HepG2 (cell line): Measurements from ENCODE around the gene NCOA4. TPM values are rescaled to one million over a fixed set of nuclear protein-coding genes. Genes with fewer than 3 reads are reported as not detected.
A peak's percentile ranks its signal among the peaks of the same experiment; 100 is the strongest.

Source experiments
- CENPT ChIP-seq: sonication (generic); formaldehyde crosslinking; IDR thresholded peaks from 2 replicates; pipeline ENCODE4 v1.8.0; 2022; ENCODE audit warnings: low read depth, mild to moderate bottlenecking, moderate library complexity, missing genetic modification reagents
- MATR3 ChIP-seq: sonication (generic); formaldehyde crosslinking; IDR thresholded peaks from 2 replicates; pipeline ENCODE4 v1.4.0; 2020; ENCODE audit warnings: missing genetic modification reagents
- NFE2L1 ChIP-seq: sonication (generic); formaldehyde crosslinking; IDR thresholded peaks from 2 replicates; pipeline ENCODE4 v1.4.0; 2020; ENCODE audit warnings: missing genetic modification reagents, mild to moderate bottlenecking, borderline replicate concordance
- TP53 ChIP-seq: sonication (generic); formaldehyde crosslinking; conservative IDR thresholded peaks from 2 replicates; pipeline ENCODE4 v1.4.0; 2020; ENCODE audit warnings: missing genetic modification reagents
- ZFP37 ChIP-seq: sonication (generic); formaldehyde crosslinking; IDR thresholded peaks from 2 replicates; pipeline ENCODE4 v1.4.0; 2020; ENCODE audit warnings: missing genetic modification reagents, borderline replicate concordance
- ZNF816 ChIP-seq: sonication (generic); formaldehyde crosslinking; IDR thresholded peaks from 2 replicates; pipeline ENCODE4 v1.8.0; 2022; ENCODE audit warnings: missing genetic modification reagents, mild to moderate bottlenecking, borderline replicate concordance
- polyA plus RNA-seq, 8 experiments: library from polyadenylated mRNA; depleted of rRNA in 3 of 8; stranded (reverse) in 7 of 8; unstranded in 1 of 8; fragments of >200 nt; fragmentation: Illumina TruSeq in 4 of 8; extraction: Trizol in 4 of 8; gene quantifications; 2 replicates each; pipeline versions ENCODE4 v1.2.1 to v1.2.3, GENCODE V29; 2011 to 2016; ENCODE audit warnings: low read depth in 4 of 8, missing spikeins in 1 of 8, mixed read lengths in 1 of 8; ENCODE audit not compliant: insufficient read depth in 1 of 8
- total RNA-seq, 5 experiments: library from RNA; depleted of rRNA; stranded (reverse); fragments of >200 nt; fragmentation: Illumina TruSeq; extraction: Trizol; gene quantifications; 2 replicates each; pipeline ENCODE4 v1.2.3, GENCODE V29; 2016; ENCODE audit warnings: low read depth in 1 of 5
- TF ChIP-seq, protein P1 (sequence below): sonication (generic); formaldehyde crosslinking; IDR thresholded peaks from 2 replicates; pipeline ENCODE4 v1.4.0; 2020; ENCODE audit warnings: mild to moderate bottlenecking, missing genetic modification reagents
- TF ChIP-seq, protein P2 (sequence below): sonication (generic); formaldehyde crosslinking; IDR thresholded peaks from 2 replicates; pipeline ENCODE4 v1.9.0; 2021; ENCODE audit warnings: missing genetic modification reagents, mild to moderate bottlenecking, borderline replicate concordance
- TF ChIP-seq, protein P3 (sequence below): sonication (generic); IDR thresholded peaks from 2 replicates; pipeline ENCODE4 v1.6.1; 2016; ENCODE audit warnings: low read depth, borderline replicate concordance
- TF ChIP-seq, protein P4 (sequence below): sonication (generic); formaldehyde crosslinking; IDR thresholded peaks from 2 replicates; pipeline ENCODE4 v1.8.0; 2022; ENCODE audit warnings: mild to moderate bottlenecking, missing genetic modification reagents
- TF ChIP-seq, protein P5 (sequence below): sonication (generic); formaldehyde crosslinking; IDR thresholded peaks from 2 replicates; pipeline ENCODE4 v1.8.0; 2022; ENCODE audit warnings: mild to moderate bottlenecking, missing genetic modification reagents, borderline replicate concordance

Gene NCOA4
- total and polyA plus RNA-seq, 2 of the 13 experiments (the other 11 are each of a cell fraction or from before 2014, with no cell fraction given): 306 to 400 TPM

DNA sequence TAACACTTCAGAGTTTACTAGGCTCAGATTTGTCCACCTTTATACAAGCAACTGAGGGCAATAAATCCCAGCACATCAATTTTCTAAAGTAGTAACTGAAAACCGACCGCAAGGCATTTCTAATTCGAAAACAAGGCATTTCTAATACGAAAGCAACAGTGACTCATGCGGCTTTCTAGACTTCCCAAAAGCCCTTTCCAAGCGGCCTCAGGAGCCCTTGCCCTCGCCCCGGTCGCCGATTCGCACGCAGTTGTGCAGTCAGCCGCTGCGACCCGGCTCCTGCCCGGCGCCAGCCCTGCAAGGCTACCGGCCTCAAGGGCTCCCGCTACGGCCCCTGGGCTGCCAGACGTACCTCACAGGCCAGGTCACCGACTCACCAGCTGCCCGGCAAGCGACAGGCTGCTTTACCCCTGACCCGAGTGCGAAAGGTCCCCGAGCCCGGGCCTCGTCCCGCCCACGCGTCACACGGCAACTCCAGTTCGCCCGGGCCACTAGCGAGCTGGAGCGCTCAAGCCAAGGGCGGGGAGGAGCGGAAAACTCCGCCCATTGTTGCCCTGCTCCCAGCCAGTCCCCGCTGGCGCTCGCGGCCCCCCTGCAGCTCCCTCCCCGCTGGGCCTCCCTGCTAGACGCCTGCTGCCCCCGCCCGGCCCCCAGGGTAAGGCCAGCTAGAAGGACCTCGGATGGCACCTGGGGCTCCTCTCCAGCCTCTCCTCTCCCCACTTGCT is 7.3 kb downstream of the NCOA4 start (continued):
- TF ChIP-seq, protein P1, sequence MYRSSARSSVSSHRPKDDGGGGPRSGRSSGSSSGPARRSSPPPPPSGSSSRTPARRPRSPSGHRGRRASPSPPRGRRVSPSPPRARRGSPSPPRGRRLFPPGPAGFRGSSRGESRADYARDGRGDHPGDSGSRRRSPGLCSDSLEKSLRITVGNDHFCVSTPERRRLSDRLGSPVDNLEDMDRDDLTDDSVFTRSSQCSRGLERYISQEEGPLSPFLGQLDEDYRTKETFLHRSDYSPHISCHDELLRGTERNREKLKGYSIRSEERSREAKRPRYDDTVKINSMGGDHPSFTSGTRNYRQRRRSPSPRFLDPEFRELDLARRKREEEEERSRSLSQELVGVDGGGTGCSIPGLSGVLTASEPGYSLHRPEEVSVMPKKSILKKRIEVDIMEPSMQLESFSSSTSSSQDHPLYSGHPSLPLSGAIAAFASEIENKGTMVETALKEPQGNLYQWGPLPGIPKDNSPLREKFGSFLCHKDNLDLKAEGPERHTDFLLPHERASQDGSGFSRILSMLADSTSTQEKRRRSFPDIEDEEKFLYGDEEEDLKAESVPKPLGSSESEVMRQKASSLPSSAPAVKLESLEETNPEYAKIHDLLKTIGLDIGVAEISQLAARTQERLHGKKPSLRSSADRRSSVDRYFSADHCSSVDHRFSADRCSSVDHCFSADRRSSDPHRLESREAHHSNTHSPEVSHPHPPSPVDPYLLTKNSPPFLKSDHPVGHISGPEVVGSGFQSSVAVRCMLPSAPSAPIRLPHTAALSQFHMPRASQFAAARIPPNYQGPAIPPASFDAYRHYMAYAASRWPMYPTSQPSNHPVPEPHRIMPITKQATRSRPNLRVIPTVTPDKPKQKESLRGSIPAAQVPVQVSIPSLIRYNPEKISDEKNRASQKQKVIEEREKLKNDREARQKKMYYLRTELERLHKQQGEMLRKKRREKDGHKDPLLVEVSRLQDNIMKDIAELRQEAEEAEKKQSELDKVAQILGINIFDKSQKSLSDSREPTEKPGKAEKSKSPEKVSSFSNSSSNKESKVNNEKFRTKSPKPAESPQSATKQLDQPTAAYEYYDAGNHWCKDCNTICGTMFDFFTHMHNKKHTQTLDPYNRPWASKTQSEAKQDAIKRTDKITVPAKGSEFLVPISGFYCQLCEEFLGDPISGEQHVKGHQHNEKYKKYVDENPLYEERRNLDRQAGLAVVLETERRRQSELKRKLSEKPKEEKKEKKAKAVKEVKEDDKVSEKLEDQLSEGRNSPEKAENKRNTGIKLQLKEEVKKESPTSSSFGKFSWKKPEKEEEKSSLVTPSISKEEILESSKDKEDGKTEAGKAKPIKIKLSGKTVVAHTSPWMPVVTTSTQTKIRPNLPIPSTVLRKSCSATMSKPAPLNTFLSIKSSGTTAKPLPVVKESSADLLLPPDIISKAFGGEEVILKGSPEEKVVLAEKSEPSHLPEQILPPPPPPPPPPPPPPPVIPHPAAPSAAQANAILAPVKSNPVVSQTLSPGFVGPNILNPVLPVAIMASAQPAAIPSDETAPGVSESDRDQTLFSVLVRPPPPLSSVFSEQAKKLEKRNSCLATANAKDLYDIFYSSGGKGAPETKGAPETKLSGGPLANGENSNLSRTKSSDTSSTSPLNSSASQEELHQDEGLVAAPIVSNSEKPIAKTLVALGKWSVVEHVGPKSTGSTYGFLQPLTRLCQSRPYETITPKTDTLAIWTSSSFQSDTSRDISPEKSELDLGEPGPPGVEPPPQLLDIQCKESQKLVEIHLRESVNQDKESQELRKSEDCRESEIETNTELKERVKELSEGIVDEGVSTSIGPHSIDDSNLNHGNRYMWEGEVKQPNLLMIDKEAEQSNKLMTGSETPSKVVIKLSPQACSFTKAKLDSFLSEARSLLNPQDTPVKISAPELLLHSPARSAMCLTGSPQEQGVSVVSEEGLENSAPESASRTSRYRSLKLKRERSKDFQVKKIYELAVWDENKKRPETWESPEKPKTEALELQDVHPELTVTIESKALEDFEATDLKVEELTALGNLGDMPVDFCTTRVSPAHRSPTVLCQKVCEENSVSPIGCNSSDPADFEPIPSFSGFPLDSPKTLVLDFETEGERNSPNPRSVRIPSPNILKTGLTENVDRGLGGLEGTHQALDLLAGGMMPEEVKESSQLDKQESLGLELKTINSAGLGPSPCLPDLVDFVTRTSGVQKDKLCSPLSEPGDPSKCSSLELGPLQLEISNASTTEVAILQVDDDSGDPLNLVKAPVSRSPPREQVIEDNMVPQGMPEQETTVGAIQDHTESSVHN (CRISPR knock-in tag): no peak
- TF ChIP-seq ZNF816 (CRISPR knock-in tag): 0 out of 2 replicates have a peak, but pooled peaks have one; percentile 35
- TF ChIP-seq NFE2L1 (CRISPR knock-in tag): no peak
- TF ChIP-seq MATR3 (CRISPR knock-in tag): no peak
- TF ChIP-seq CENPT (CRISPR knock-in tag): no peak
- TF ChIP-seq, protein P2, sequence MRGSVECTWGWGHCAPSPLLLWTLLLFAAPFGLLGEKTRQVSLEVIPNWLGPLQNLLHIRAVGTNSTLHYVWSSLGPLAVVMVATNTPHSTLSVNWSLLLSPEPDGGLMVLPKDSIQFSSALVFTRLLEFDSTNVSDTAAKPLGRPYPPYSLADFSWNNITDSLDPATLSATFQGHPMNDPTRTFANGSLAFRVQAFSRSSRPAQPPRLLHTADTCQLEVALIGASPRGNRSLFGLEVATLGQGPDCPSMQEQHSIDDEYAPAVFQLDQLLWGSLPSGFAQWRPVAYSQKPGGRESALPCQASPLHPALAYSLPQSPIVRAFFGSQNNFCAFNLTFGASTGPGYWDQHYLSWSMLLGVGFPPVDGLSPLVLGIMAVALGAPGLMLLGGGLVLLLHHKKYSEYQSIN: no peak
- TF ChIP-seq, protein P3, sequence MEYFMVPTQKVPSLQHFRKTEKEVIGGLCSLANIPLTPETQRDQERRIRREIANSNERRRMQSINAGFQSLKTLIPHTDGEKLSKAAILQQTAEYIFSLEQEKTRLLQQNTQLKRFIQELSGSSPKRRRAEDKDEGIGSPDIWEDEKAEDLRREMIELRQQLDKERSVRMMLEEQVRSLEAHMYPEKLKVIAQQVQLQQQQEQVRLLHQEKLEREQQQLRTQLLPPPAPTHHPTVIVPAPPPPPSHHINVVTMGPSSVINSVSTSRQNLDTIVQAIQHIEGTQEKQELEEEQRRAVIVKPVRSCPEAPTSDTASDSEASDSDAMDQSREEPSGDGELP: peak; percentile 93
- TF ChIP-seq ZFP37: 0 out of 2 replicates have a peak, but pooled peaks have one; percentile 65
- TF ChIP-seq, protein P4, sequence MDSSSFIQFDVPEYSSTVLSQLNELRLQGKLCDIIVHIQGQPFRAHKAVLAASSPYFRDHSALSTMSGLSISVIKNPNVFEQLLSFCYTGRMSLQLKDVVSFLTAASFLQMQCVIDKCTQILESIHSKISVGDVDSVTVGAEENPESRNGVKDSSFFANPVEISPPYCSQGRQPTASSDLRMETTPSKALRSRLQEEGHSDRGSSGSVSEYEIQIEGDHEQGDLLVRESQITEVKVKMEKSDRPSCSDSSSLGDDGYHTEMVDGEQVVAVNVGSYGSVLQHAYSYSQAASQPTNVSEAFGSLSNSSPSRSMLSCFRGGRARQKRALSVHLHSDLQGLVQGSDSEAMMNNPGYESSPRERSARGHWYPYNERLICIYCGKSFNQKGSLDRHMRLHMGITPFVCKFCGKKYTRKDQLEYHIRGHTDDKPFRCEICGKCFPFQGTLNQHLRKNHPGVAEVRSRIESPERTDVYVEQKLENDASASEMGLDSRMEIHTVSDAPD: peak; percentile 17; the same call in 1 of the 2 replicates
- TF ChIP-seq, protein P5, sequence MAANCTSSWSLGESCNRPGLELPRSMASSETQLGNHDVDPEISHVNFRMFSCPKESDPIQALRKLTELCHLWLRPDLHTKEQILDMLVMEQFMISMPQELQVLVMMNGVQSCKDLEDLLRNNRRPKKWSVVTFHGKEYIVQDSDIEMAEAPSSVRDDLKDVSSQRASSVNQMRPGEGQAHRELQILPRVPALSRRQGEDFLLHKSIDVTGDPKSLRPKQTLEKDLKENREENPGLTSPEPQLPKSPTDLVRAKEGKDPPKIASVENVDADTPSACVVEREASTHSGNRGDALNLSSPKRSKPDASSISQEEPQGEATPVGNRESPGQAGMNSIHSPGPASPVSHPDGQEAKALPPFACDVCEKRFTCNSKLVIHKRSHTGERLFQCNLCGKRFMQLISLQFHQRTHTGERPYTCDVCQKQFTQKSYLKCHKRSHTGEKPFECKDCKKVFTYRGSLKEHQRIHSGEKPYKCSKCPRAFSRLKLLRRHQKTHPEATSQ (CRISPR knock-in tag): no peak
- no peak for TF ChIP-seq TP53 (CRISPR knock-in tag)
